Daoy (cell line): Measurements from ENCODE around the gene KMT2D. TPM values are rescaled to one million over a fixed set of nuclear protein-coding genes. Genes with fewer than 3 reads are reported as not detected.

ENCODE experiments used
- DNase-seq: peaks from one replicate; pipeline ENCODE4 v3.0.0-alpha.2; 2015; ENCODE audit warnings: low read depth
- total RNA-seq: library from RNA; depleted of rRNA; stranded (reverse); fragments of >200 nt; shearing (Covaris generic); gene quantifications from 2 replicates; pipeline ENCODE4 v1.2.3, GENCODE V29; 2014; rRNA removed

The KMT2D gene, protein sequence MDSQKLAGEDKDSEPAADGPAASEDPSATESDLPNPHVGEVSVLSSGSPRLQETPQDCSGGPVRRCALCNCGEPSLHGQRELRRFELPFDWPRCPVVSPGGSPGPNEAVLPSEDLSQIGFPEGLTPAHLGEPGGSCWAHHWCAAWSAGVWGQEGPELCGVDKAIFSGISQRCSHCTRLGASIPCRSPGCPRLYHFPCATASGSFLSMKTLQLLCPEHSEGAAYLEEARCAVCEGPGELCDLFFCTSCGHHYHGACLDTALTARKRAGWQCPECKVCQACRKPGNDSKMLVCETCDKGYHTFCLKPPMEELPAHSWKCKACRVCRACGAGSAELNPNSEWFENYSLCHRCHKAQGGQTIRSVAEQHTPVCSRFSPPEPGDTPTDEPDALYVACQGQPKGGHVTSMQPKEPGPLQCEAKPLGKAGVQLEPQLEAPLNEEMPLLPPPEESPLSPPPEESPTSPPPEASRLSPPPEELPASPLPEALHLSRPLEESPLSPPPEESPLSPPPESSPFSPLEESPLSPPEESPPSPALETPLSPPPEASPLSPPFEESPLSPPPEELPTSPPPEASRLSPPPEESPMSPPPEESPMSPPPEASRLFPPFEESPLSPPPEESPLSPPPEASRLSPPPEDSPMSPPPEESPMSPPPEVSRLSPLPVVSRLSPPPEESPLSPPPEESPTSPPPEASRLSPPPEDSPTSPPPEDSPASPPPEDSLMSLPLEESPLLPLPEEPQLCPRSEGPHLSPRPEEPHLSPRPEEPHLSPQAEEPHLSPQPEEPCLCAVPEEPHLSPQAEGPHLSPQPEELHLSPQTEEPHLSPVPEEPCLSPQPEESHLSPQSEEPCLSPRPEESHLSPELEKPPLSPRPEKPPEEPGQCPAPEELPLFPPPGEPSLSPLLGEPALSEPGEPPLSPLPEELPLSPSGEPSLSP (N-terminal part only)
- 10.3 and 11.0 TPM in 2 replicates for total RNA-seq

DNA sequence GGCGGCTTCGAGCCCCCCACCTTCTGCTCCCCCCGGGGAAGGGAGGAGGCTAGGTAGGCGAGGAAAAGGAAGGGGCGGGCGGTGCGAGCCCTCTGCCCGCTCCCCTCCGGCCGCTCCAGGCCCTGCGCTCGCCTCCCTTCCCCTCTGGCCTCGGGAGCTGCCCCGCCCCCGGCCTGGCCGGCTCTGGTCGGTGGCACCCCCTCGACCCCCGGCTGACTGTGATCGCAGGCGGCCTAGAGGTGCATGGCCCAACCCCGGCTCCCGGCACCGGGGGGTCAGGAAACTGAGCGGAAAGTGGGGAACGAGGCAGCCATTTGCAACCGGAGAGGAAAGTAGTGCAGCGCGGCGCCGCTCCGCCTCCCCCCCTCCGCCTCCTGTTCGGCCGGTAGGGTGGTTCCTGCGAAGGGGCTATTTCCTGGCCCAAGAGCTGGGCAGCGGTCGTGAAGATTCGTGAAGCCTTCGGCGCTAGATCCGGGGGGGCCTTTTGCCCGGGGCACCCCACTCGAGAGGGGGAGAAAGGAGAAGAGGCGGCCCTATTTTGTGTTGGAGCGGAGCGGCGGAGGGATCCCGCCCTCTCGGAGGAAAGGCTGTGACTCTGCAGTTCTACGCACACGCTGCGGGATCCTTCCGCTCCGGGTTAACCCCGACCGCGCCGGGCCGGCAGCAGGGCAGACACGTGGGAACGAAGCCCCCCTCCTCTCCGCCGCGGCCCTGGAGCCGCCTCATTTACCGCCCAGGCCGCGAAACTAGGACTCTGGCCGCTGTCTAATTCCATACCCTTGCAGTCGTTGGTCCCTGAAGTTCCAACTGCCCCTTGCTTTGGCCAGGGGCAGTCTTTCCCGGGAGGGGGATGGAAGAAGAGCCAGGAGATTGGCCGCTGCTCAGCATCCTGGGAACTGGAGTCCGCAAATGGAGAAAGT lies at the start of gene KMT2D:
Gene KMT2D, minus strand, starts transcription at position 558 of the 920 bp plus-strand sequence. CDS start 5,470 bp downstream, outside the sequence.
- peak; percentile 97 for DNase-seq

DNA sequence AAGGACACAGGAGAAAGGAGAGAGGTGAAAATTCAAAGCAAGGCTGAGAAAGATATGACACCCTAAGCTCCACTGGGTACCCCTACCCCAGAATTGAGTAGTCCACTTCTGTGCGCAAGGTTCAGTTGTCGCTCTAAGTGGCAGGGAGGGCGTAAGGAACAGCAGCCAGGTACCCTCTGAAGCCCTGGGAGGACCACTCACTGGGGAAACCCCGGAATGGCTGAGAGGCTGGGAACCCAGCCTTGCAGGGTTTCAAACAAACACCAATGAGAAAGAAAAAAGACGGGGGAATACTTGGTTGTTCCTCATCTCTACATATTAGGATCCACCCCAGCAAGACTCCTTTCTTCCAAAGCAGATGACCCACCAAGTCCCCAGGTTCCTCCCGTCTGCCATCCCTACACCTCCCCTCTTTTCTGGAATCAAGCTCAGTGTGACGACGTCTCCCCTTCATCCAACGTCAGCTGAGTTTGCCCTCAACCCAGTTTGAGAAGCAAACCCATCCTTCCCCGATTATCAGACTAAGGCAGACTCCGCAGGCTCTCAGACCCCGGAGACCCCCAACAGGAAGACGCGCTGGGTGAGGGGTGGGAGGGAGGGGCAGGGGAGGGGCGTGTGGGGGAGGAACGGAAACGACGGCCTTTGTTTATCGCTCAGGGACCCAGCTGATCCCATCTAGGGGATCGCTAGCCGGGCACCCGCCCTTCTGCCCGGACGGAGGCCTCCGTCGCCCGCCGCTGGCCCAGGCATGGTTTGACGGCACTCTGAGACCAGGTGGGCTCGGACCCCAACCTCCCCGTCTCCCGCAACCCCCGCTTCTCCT lies 49.3 kb upstream of the KMT2D start:
- no peak for DNase-seq

- DNase-seq, result no peak
These were observed 48.4 kb upstream of the KMT2D start for GRCh38 chr12:49108958-49109404.

DNA sequence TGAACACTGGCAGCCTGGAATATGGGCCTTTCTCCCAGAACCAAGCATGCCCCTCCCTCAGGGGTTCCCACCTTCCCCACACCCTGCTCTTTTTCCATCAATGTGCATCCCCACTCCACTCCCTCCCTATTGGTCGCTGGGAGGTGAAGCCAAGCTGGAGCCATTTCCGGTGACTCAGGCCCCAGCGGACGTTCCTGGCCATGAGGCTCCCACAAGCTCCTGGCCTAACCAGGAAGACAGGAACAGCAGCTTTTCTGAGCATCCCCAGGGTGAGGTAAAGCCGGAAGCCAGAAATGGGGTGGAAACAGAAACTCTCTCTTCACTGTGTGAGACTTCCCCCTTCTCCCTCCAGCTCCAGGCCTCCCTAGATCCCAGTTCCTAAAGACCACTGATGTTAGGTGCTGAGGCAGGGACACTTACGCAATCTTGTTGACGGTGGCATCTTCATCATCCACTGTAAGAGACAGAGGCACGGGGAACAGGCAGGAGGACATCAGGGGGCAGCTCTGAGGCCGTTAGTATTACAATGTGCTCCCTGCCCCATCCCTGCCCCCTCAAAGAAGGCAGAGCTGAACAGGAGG lies 45.0 kb upstream of the KMT2D start:
- DNase-seq, result peak; percentile 86

- DNase-seq, result no peak
These were observed 44.2 kb upstream of the KMT2D start for GRCh38 chr12:49104822-49105221.

DNA sequence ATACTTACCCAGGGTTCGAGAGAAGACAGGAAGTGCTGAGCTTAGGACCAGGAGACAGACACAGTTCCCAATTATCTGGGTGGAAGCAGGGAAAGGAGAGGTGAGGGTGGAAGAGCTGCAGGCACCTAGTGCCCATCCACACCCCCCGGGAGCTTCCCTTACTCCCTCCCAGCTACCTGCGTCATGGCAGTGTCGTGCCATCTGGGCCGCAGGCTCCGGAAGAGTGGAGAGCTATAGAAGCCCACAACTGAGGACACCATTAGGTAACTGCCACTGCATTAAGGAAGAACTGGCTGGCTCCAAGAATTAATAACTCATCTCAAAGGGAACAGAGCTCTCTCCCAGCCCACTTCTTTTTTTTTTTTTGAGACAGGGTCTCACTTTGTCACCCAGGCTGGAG lies 39.8 kb upstream of the KMT2D start:
- DNase-seq, result no peak

DNA sequence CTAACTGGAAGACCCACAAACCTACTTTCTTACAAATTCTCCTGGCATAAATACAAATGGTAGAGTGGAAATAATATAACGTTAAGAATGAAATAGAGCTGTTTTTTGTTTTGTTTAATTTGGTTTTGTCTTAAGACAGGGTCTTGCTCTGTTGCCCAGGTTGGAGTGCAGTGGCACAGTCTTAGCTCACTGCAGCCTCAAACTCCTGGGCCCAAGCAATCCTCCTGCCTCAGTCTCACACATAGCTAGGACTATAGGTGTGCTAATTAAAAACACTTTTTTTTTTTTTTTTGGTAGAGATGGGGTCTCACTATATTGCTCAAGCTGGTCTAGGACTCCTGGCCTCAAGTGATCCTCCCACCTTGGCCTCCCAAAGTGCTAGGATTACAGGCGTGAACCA lies 38.1 kb upstream of the KMT2D start:
- DNase-seq, result no peak

DNA sequence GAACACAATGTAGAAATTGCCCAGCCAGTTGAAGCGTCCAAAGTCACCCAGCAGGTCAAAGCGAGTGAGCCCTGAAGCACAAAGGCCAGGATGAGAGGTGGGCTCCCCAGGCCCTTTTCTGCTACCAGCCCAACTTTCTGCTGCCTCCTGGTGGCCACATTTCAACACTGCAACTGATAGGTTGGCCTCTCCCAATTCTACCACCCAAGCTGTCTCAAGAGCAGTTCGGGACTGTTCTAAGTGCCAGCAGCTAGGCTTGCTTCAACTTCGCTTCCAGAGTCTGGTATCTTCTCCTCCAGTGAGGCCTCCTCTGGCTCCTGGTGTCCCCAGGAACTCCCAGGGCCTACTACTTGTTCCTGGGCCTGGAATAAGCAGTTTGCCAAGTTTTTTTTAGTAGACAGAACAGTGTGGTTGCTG lies 37.4 kb upstream of the KMT2D start:
- DNase-seq, result peak; percentile 54

DNA sequence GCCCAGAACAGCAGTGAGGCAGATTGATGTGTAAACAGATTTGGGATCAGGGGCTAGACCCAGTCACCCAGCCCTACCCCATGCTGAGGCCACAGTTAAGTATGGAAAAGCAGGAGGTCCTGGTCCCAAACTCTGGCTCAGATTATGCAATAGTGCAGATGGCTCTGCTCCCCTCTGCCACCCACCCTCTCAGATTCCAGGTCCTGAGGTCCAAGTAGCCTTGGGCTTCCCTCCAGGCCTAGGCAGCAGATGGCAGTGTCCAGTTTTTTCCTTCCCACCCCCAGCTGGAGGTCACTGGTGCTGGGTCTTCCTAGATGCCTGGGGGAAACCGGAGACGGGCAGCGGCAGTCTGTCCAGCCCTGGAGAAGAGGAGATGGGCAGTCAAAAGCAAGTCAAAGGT lies 36.8 kb upstream of the KMT2D start:
- DNase-seq, result no peak

GRCh38 chr12:49094975-49095365 lies 34.4 kb upstream of the KMT2D start:
- DNase-seq, result no peak

DNA sequence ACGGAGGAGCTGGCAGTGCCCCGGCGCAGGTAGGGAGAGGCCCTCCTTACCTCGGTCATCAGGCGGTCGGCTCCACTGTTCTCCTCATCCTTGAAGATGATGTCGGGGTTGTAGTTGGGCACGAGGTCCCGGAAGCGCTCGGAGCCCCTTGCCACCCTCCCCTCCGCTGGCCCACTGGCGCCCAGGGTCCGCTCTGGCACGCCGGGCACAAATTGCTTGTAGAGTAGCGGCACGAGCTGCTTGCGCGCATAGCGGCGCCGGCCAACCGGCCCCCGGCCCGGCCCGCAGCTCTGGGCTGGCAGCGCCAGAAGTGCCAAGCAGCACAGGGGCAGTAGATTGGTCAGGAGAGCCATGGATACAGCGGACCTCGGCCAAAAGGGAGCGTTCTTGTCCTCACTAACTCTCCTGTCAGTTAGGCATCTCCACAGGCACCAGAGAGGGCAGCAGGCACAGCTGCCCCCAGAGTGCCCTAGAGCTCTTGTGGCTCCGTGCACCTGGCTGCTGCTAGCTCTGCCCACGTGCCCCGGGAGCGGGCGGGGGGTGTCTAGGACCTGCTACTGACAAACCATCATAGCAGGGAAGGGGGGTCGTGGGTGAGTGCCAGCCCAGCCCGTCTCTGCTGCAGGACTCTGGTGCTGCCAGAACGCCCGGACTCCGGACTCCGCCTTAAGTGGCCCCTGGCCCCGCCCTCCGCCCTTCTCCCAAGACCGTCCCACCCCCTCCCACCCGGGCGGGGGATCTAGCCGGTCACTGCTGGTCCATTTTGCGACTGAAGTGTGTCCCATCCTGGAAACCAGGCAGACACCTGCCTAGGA lies 33.8 kb upstream of the KMT2D start, which contains the start of gene DHH:
Gene DHH, minus strand, starts transcription at position 642 of the 815 bp plus-strand sequence. Its CDS starts 289 bp downstream, at position 353.
- DNase-seq, result no peak

DNA sequence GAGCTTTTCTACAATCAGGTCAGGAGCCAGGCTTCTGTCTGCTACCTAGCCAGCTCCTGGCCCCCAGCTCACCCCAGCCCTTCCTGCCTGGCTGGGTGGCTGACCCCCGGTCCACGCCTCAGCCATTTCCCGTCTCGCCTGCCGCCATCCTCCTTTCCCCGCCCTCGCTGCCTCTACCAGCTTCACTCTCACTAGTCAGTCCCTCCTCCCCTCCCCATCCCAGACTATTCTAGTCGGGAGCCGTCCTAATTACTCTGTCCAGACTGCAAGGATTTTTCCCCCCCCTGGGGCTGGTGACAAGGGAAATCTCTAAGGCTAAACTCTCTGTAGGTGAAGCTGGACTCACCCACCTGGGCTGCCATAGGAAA lies 33.2 kb upstream of the KMT2D start:
- no peak for DNase-seq

GRCh38 chr12:49092816-49093406 lies 32.3 kb upstream of the KMT2D start:
- no peak for DNase-seq

- peak; percentile 69 for DNase-seq
These were observed 31.7 kb upstream of the KMT2D start for GRCh38 chr12:49092086-49092815.

- DNase-seq, result no peak
These were observed 31.2 kb upstream of the KMT2D start for GRCh38 chr12:49091836-49092085.

DNA sequence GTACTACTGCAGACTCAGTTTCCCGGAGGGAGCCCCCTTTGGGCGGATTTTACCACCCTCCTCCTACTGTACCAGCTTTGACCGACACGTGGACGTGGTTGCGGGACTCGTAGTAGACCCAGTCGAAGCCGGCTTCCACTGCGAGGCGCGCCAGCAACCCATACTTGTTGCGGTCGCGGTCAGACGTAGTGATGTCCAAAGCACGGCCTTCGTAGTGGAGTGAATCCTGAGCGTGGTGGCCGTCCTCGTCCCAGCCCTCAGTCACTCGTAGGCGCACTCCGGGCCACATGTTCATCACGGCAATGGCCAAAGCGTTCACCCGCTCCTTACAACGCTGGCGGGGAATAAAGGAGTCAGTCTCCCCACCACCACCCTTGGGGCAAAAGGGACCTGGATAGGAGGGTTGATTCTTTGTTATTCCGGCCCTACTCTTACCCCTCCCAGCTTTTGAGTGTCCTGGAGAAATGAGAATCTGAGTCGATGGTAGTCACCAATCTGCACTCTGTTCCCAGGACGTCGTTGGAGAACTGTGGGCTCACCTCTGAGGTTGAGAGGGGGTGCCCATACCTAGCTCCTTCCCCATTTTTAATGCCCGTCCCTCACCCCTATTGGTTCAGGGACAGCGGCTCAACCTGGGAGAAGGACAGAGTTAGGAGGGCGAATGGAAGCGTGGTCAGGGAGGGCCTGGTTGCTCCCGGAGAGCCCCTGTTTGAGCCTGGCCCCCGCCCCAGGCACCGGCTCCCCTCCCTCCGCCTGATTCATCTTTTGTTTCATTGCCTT lies 30.7 kb upstream of the KMT2D start:
- no peak for DNase-seq
